Loucy (cell line): ENCODE results near the gene LAMC1.
"Not testable (repeated sequence)": the region's sequence is repeated elsewhere in the genome, so short reads cannot be mapped to it uniquely, and the experiment has no call there.

Experiments used
- H2AFZ ChIP-seq: fragments of 200-600 bp; sonication (generic); 2 replicates; pipeline ENCODE4 v1.6.0; 2016; ENCODE audit warnings: antibody characterized with exemption, mild to moderate bottlenecking, low read length, moderate library complexity
- H3F3A ChIP-seq: fragments of 200-600 bp; 2 replicates; pipeline ENCODE4 v1.6.0; 2016; ENCODE audit warnings: antibody characterized with exemption, low read depth, mild to moderate bottlenecking
- H3K27me3 ChIP-seq: fragments of 200-600 bp; sonication (generic); 2 replicates; pipeline ENCODE4 v1.6.1; 2014; ENCODE audit warnings: low read length, mild to moderate bottlenecking; ENCODE audit not compliant: insufficient read depth, poor library complexity, severe bottlenecking
- H3K36me3 ChIP-seq: fragments of 200-600 bp; sonication (generic); 2 replicates; pipeline ENCODE4 v1.6.1; 2016; ENCODE audit warnings: low read length; ENCODE audit not compliant: insufficient read depth
- H3K4me1 ChIP-seq: fragments of 200-600 bp; sonication (generic); 2 replicates; pipeline ENCODE4 v1.5.1; 2014; ENCODE audit warnings: low read length, mild to moderate bottlenecking; ENCODE audit not compliant: insufficient read depth, poor library complexity, severe bottlenecking
- H3K4me2 ChIP-seq: fragments of 200-600 bp; sonication (generic); 2 replicates; pipeline ENCODE4 v1.6.0; 2014; ENCODE audit warnings: antibody characterized with exemption, low read length, low read depth, mild to moderate bottlenecking; ENCODE audit not compliant: poor library complexity, severe bottlenecking
- H3K4me3 ChIP-seq: fragments of 200-600 bp; sonication (generic); 2 replicates; pipeline ENCODE4 v1.5.1; 2014; ENCODE audit warnings: low read length, mild to moderate bottlenecking, mixed read lengths; ENCODE audit not compliant: poor library complexity, severe bottlenecking
- H3K79me2 ChIP-seq: fragments of 200-600 bp; sonication (generic); 2 replicates; pipeline ENCODE4 v1.6.1; 2014; ENCODE audit warnings: low read length; ENCODE audit not compliant: insufficient read depth
- H3K9ac ChIP-seq: fragments of 200-600 bp; sonication (generic); 2 replicates; pipeline ENCODE4 v1.6.0; 2014; ENCODE audit warnings: mild to moderate bottlenecking, low read depth, low read length, moderate library complexity; ENCODE audit not compliant: poor library complexity, severe bottlenecking
- H3K9me2 ChIP-seq: fragments of 200-600 bp; sonication (generic); replicated peaks from 2 replicates; pipeline ENCODE4 v1.6.1; 2016; ENCODE audit warnings: low read depth, low read length, mixed read lengths
- H3K9me3 ChIP-seq: fragments of 200-600 bp; sonication (generic); 2 replicates; pipeline ENCODE4 v1.6.1; 2014; ENCODE audit warnings: mild to moderate bottlenecking, antibody characterized with exemption, low read length, low read depth; ENCODE audit not compliant: insufficient read depth
- H4K20me1 ChIP-seq: fragments of 200-600 bp; sonication (generic); 2 replicates; pipeline ENCODE4 v1.6.0; 2014; ENCODE audit warnings: antibody characterized with exemption, low read length, mild to moderate bottlenecking; ENCODE audit not compliant: insufficient read depth, poor library complexity, severe bottlenecking
- CTCF ChIP-seq: fragments of 200-600 bp; sonication (generic); conservative IDR thresholded peaks from 2 replicates; pipeline ENCODE4 v1.5.1; 2014; ENCODE audit warnings: mild to moderate bottlenecking, antibody characterized with exemption, low read length
- EZH2phosphoT487 ChIP-seq: fragments of 200-600 bp; IDR thresholded peaks from 2 replicates; pipeline ENCODE4 v1.6.1; 2018; ENCODE audit warnings: antibody characterized with exemption, mild to moderate bottlenecking, moderate library complexity, borderline replicate concordance

LAMC1 gene

GRCh38 chr1:183065168-183065706, 42.0 kb downstream of the LAMC1 start:
- Histone ChIP-seq H3F3A (no peaks in the 10 kb centered on the region), H3K9me2 (0 out of 2 replicates have a peak, but pooled peaks cover 2% of the 10 kb centered on the region), H3K4me3 (no peak overlapping the region), H3K4me2 (no peak overlapping the region), H2AFZ (no peak overlapping the region), H3K9me3 (no peaks in the 10 kb centered on the region), H3K27me3 (no peaks in the 10 kb centered on the region), H4K20me1 (no peaks in the 10 kb centered on the region), H3K4me1 (no peaks in the 10 kb centered on the region), H3K9ac (no peak overlapping the region), H3K79me2 (no peaks in the 10 kb centered on the region), H3K36me3 (no peaks in the 10 kb centered on the region)
- TF ChIP-seq EZH2phosphoT487 (no peak), CTCF (no peak)

GRCh38 chr1:183066432-183066831, 43.2 kb downstream of the LAMC1 start:
- H3K9me2 ChIP-seq, H3F3A ChIP-seq, H3K27me3 ChIP-seq, H3K36me3 ChIP-seq, H3K4me3 ChIP-seq, H3K4me2 ChIP-seq, H2AFZ ChIP-seq, H3K79me2 ChIP-seq, H4K20me1 ChIP-seq, H3K9me3 ChIP-seq, H3K9ac ChIP-seq: not testable (repeated sequence)
- H3K4me1 ChIP-seq: peaks cover 11% of the 10 kb centered on the region

- Histone ChIP-seq H3K36me3 (no peaks in the 10 kb centered on the region), H2AFZ (no peak overlapping the region), H3K9me2 (0 out of 2 replicates have a peak, but pooled peaks cover 2% of the 10 kb centered on the region), H3K9me3 (no peaks in the 10 kb centered on the region), H3K4me2 (no peak overlapping the region), H3K9ac (no peak overlapping the region), H3K4me1 (peaks cover 35% of the 10 kb centered on the region), H3K79me2 (no peaks in the 10 kb centered on the region), H4K20me1 (no peaks in the 10 kb centered on the region), H3K4me3 (no peak overlapping the region), H3K27me3 (no peaks in the 10 kb centered on the region), H3F3A (no peaks in the 10 kb centered on the region)
- TF ChIP-seq CTCF: no peak
Observed at GRCh38 chr1:183069562-183070216, 46.5 kb downstream of the LAMC1 start.
